AML-193 (cell line): Measurements from ENCODE around the gene TMEM255B.
"Not testable (repeated sequence)": the region's sequence is repeated elsewhere in the genome, so short reads cannot be mapped to it uniquely, and the experiment has no call there.

Experiments used
- DNase-seq, 2 experiments: peaks; one replicate each; lab custom pipeline; 2025; lab: John Stamatoyannopoulos, UW

The TMEM255B gene

GRCh38 chr13:113817860-113818691, 59.0 kb downstream of the TMEM255B start:
- DNase-seq, result no peak

GRCh38 chr13:113818700-113819295, 59.8 kb downstream of the TMEM255B start:
- DNase-seq, result no peak

GRCh38 chr13:113819341-113819730, 60.3 kb downstream of the TMEM255B start:
- no peak for DNase-seq

GRCh38 chr13:113819731-113820715, 61.0 kb downstream of the TMEM255B start:
- no peak for DNase-seq

- no peak for DNase-seq
Measured at GRCh38 chr13:113820813-113821651, 62.0 kb downstream of the TMEM255B start.

- no peak for DNase-seq
Measured at GRCh38 chr13:113821847-113822246, 62.8 kb downstream of the TMEM255B start.

GRCh38 chr13:113822266-113822665, 63.2 kb downstream of the TMEM255B start:
- no peak for DNase-seq

GRCh38 chr13:113822956-113823744, 64.1 kb downstream of the TMEM255B start:
- no peak for DNase-seq

- no peak for DNase-seq
Measured at GRCh38 chr13:113823771-113824170, 64.7 kb downstream of the TMEM255B start.

- no peak for DNase-seq
Measured at GRCh38 chr13:113825841-113826240, 66.8 kb downstream of the TMEM255B start.

GRCh38 chr13:113826446-113826845, 67.4 kb downstream of the TMEM255B start:
- not testable (repeated sequence) for DNase-seq

- DNase-seq, result no peak
Measured at GRCh38 chr13:113827021-113827420, 68.0 kb downstream of the TMEM255B start.

GRCh38 chr13:113828282-113828825, 69.3 kb downstream of the TMEM255B start:
- no peak for DNase-seq

- not testable (repeated sequence) for DNase-seq
Measured at GRCh38 chr13:113830426-113830950, 71.5 kb downstream of the TMEM255B start.

GRCh38 chr13:113831061-113831460, 72.0 kb downstream of the TMEM255B start:
- no peak for DNase-seq

GRCh38 chr13:113832205-113832604, 73.2 kb downstream of the TMEM255B start:
- no peak for DNase-seq

GRCh38 chr13:113832631-113833030, 73.6 kb downstream of the TMEM255B start:
- no peak for DNase-seq

- DNase-seq, result no peak
Measured at GRCh38 chr13:113833111-113833830, 74.2 kb downstream of the TMEM255B start.

- DNase-seq, result not testable (repeated sequence)
Measured at GRCh38 chr13:113834006-113834405, 75.0 kb downstream of the TMEM255B start.
